ENCODE measurements around the gene BSND.

DNA sequence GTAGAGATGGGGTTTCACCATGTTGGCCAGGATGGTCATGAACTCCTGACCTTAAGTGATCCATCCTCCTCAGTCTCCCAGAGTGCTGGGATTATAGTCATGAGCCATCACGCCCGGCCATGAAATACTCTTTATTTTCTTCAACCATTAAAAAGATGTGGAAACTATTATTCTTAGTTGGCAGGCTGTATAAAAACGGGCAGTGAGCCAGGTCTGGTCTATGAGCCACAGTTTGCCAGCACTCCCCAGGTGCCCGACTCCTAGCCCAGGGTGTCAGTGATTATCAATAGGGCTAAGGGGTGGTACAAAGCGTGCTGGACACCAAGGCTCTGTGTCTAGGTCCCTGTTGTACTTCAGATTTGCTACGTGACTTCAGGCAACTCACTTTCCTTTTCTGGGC, 22.0 kb upstream of the BSND start:
- TF ChIP-seq, protein P1, sequence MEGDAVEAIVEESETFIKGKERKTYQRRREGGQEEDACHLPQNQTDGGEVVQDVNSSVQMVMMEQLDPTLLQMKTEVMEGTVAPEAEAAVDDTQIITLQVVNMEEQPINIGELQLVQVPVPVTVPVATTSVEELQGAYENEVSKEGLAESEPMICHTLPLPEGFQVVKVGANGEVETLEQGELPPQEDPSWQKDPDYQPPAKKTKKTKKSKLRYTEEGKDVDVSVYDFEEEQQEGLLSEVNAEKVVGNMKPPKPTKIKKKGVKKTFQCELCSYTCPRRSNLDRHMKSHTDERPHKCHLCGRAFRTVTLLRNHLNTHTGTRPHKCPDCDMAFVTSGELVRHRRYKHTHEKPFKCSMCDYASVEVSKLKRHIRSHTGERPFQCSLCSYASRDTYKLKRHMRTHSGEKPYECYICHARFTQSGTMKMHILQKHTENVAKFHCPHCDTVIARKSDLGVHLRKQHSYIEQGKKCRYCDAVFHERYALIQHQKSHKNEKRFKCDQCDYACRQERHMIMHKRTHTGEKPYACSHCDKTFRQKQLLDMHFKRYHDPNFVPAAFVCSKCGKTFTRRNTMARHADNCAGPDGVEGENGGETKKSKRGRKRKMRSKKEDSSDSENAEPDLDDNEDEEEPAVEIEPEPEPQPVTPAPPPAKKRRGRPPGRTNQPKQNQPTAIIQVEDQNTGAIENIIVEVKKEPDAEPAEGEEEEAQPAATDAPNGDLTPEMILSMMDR (tag by site-specific recombination; IDR thresholded peaks at IDR 0.05) = no peak
- TF ChIP-seq MYNN (tag by site-specific recombination; IDR thresholded peaks at IDR 0.05; ENCODE audit: borderline replicate concordance) = no peak
- TF ChIP-seq ZNF416 (tag by site-specific recombination; IDR thresholded peaks at IDR 0.05) = no peak
- no peak for TF ChIP-seq ZNF610 (tag by site-specific recombination; IDR thresholded peaks at IDR 0.05; ENCODE audit: borderline replicate concordance)
- no peak for TF ChIP-seq ZNF366 (tag by site-specific recombination; conservative IDR thresholded peaks at IDR 0.05)

All from HEK293 (cell line).